Smooth muscle cell (in vitro differentiated cells): ENCODE results near the gene B4GALNT4. TPM values are rescaled to one million over a fixed set of nuclear protein-coding genes. Genes with fewer than 3 reads are reported as not detected.

Experiments
- DNase-seq: peaks from one replicate; lab custom pipeline; 2025; ENCODE audit not compliant: unreplicated experiment; lab: John Stamatoyannopoulos, UW
- H2AFZ ChIP-seq: fragments of 200-600 bp; sonication (generic); 2 replicates; pipeline ENCODE4 v1.6.0; 2016; ENCODE audit warnings: antibody characterized with exemption, low read depth, mild to moderate bottlenecking
- H3F3A ChIP-seq: fragments of 200-600 bp; sonication (generic); 2 replicates; pipeline ENCODE4 v1.6.0; 2017; ENCODE audit warnings: antibody characterized with exemption, low read depth
- H3K27ac ChIP-seq: fragments of 200-600 bp; sonication (generic); 2 replicates; pipeline ENCODE4 v1.5.1; 2016; ENCODE audit warnings: low read depth, mild to moderate bottlenecking
- H3K27me3 ChIP-seq: fragments of 200-600 bp; sonication (generic); 2 replicates; pipeline ENCODE4 v1.6.1; 2016; ENCODE audit warnings: low read depth, mild to moderate bottlenecking
- H3K36me3 ChIP-seq: fragments of 200-600 bp; sonication (generic); 2 replicates; pipeline ENCODE4 v1.5.1; 2016; ENCODE audit warnings: low read depth
- H3K4me1 ChIP-seq: fragments of 200-600 bp; sonication (generic); 2 replicates; pipeline ENCODE4 v1.5.1; 2016; ENCODE audit warnings: low read depth
- H3K4me2 ChIP-seq: fragments of 200-600 bp; sonication (generic); 2 replicates; pipeline ENCODE4 v1.6.0; 2016; ENCODE audit warnings: mild to moderate bottlenecking
- H3K4me3 ChIP-seq: fragments of 200-600 bp; sonication (generic); 2 replicates; pipeline ENCODE4 v1.5.1; 2016; ENCODE audit warnings: mild to moderate bottlenecking
- H3K79me2 ChIP-seq: fragments of 200-600 bp; sonication (generic); 2 replicates; pipeline ENCODE4 v1.6.0; 2016; ENCODE audit warnings: low read depth, mild to moderate bottlenecking
- H3K9ac ChIP-seq: fragments of 200-600 bp; sonication (generic); 2 replicates; pipeline ENCODE4 v1.6.0; 2016; ENCODE audit warnings: low read depth
- H3K9me3 ChIP-seq: fragments of 200-600 bp; sonication (generic); replicated peaks from 2 replicates; pipeline ENCODE4 v1.5.1; 2016; ENCODE audit warnings: low read depth
- H4K20me1 ChIP-seq: fragments of 200-600 bp; sonication (generic); 2 replicates; pipeline ENCODE4 v1.6.0; 2016; ENCODE audit warnings: low read depth
- CTCF ChIP-seq: fragments of 200-600 bp; sonication (generic); IDR thresholded peaks from 2 replicates; pipeline ENCODE4 v1.5.1; 2017; ENCODE audit warnings: borderline replicate concordance, mild to moderate bottlenecking, antibody characterized with exemption; ENCODE audit not compliant: insufficient read depth, poor library complexity, severe bottlenecking
- WGBS: methylation state at CpG from one replicate; pipeline ENCODE4 v1.1.7; 2016; ENCODE audit warnings: low lambda C conversion rate; 5-methylcytosine and 5-hydroxymethylcytosine counted together
- polyA plus RNA-seq: library from polyadenylated mRNA; unstranded; fragments of >200 nt; fragmentation: Nextera tagmentation; extraction: Ambion mirVana; gene quantifications from 2 replicates; pipeline ENCODE4 v1.2.1, GENCODE V29; 2016
- total RNA-seq: library from RNA; depleted of rRNA; stranded (reverse); fragments of >200 nt; gene quantifications from 2 replicates; pipeline ENCODE4 v1.2.3, GENCODE V29; 2014

The B4GALNT4 gene
- total and polyA plus RNA-seq, 2 experiments from 2014 or later: 21.9 to 45.8 TPM

GRCh38 chr11:355581-356458, 13.5 kb upstream of the B4GALNT4 start:
- Histone ChIP-seq H3F3A (peaks cover 26% of the 10 kb centered on the region), H3K27me3 (no peaks in the 10 kb centered on the region), H3K79me2 (no peaks in the 10 kb centered on the region), H3K9ac (peak overlapping the region; percentile 88), H2AFZ (no peak overlapping the region), H4K20me1 (no peaks in the 10 kb centered on the region), H3K4me3 (peak overlapping the region; percentile 34), H3K27ac (peak overlapping the region; percentile 98), H3K36me3 (no peaks in the 10 kb centered on the region), H3K4me2 (peak overlapping the region; percentile 82), H3K9me3 (no peaks in the 10 kb centered on the region), H3K4me1 (peaks cover 26% of the 10 kb centered on the region)
- peak; percentile 95 for DNase-seq
- no peak for TF ChIP-seq CTCF
- 4% methylated on average over 35 of the region's 76 CpGs for WGBS

- peaks cover 20% of the 10 kb centered on the region for H3K4me1 ChIP-seq
- H3K9me3 ChIP-seq: no peaks in the 10 kb centered on the region
- no peak overlapping the region for H3K4me3 ChIP-seq
- TF ChIP-seq CTCF: no peak
- no peaks in the 10 kb centered on the region for H4K20me1 ChIP-seq
- H3K9ac ChIP-seq: no peak overlapping the region
- 81% methylated on average over 6 of the region's 6 CpGs for WGBS
- no peak overlapping the region for H3K27ac ChIP-seq
- H2AFZ ChIP-seq: no peak overlapping the region
- no peak overlapping the region for H3K4me2 ChIP-seq
- no peaks in the 10 kb centered on the region for H3K27me3 ChIP-seq
- no peaks in the 10 kb centered on the region for H3K79me2 ChIP-seq
- DNase-seq: no peak
- no peaks in the 10 kb centered on the region for H3K36me3 ChIP-seq
- H3F3A ChIP-seq: peaks cover 26% of the 10 kb centered on the region
These were observed 12.7 kb upstream of the B4GALNT4 start for GRCh38 chr11:356610-357009.

DNA sequence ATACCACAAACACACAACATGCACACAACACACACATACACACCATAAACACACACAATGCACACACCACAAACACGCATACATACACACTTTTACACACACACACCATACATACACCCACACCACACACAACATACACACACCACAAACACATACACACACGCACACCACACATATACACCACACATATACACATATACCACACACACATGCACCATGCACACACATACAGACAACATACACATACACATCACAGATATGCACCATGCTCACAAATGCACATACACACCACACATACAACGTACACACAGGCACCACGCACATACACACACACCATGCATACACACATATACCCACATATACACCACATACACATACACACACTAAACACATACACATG, 11.7 kb upstream of the B4GALNT4 start:
- Histone ChIP-seq H3K4me3 (no peak overlapping the region), H3K9me3 (no peaks in the 10 kb centered on the region), H3K27ac (no peak overlapping the region), H3F3A (peaks cover 24% of the 10 kb centered on the region), H3K4me2 (no peak overlapping the region), H2AFZ (no peak overlapping the region), H3K36me3 (no peaks in the 10 kb centered on the region), H3K79me2 (no peaks in the 10 kb centered on the region), H3K4me1 (peaks cover 20% of the 10 kb centered on the region), H4K20me1 (no peaks in the 10 kb centered on the region), H3K27me3 (no peaks in the 10 kb centered on the region), H3K9ac (no peak overlapping the region)
- no peak for TF ChIP-seq CTCF
- no peak for DNase-seq
- 95% methylated on average over 4 of the region's 4 CpGs for WGBS
